Memory B cell (primary cell): ENCODE data around the gene PCDHA8.
"Not testable (repeated sequence)": the region's sequence is repeated elsewhere in the genome, so short reads cannot be mapped to it uniquely, and the experiment has no call there.

Experiments
- ATAC-seq: fragments of 150-1000 bp; cut with Tn5 transposase; 2 replicates; pipeline ENCODE4 v1.10.0; 2021; ENCODE audit warnings: low read depth, mild to moderate bottlenecking, moderate library complexity
- DNase-seq, 2 donors: peaks; one replicate each; pipeline ENCODE4 v3.0.0; 2022; ENCODE audit warnings: low spot score in 2 of 2
- H3K27ac Mint-ChIP-seq: one replicate; pipeline ENCODE4 v1.8.0; 2022; ENCODE audit warnings: mild to moderate bottlenecking, moderate library complexity, mixed read lengths
- H3K27me3 Mint-ChIP-seq: one replicate; pipeline ENCODE4 v1.8.0; 2022; ENCODE audit warnings: mixed read lengths
- H3K36me3 Mint-ChIP-seq: one replicate; pipeline ENCODE4 v1.8.0; 2022; ENCODE audit warnings: mild to moderate bottlenecking, mixed read lengths
- H3K4me1 Mint-ChIP-seq: one replicate; pipeline ENCODE4 v1.8.0; 2022; ENCODE audit warnings: mixed read lengths
- H3K4me3 Mint-ChIP-seq: one replicate; pipeline ENCODE4 v1.8.0; 2022; ENCODE audit warnings: mild to moderate bottlenecking, moderate library complexity, mixed read lengths
- H3K9me3 Mint-ChIP-seq: one replicate; pipeline ENCODE4 v1.8.0; 2022; ENCODE audit warnings: mixed read lengths

The PCDHA8 gene

DNA sequence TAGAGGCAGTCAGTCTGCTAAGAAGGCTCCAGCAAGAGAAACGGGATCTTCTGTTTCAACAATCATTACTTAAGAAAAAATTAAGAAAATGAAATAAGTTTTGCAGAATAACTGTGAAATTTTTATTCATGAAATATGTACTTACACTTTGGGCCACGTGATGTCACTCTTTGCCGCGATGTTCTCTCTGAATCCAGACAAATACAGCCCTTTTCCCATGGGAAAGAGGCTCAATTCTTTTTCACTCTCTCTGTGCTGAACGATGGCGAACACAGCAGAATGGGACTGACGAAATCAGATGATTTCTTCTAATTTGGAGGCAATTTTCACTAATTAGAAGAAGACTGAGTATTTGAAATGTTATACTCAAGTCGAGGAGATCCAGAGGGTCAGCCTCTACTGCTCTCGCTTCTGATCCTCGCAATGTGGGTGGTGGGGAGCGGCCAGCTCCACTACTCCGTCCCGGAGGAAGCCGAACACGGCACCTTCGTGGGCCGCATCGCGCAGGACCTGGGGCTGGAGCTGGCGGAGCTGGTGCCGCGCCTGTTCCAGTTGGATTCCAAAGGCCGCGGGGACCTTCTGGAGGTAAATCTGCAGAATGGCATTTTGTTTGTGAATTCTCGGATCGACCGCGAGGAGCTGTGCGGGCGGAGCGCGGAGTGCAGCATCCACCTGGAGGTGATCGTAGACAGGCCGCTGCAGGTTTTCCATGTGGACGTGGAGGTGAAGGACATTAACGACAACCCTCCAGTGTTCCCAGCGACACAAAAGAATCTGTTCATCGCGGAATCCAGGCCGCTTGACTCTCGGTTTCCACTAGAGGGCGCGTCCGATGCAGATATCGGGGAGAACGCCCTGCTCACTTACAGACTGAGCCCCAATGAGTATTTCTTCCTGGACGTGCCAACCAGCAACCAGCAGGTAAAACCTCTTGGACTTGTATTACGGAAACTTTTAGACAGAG lies 7.4 kb downstream of the PCDHA8 start, which contains the start of gene PCDHA9:
PCDHA9 (plus strand) TSS at position 244 of the 964 bp plus-strand sequence; CDS start at position 358, 114 bp downstream.
- not testable (repeated sequence) for ATAC-seq, H3K4me3 Mint-ChIP-seq, H3K27ac Mint-ChIP-seq, DNase-seq, H3K36me3 Mint-ChIP-seq, H3K9me3 Mint-ChIP-seq, H3K27me3 Mint-ChIP-seq, H3K4me1 Mint-ChIP-seq

DNA sequence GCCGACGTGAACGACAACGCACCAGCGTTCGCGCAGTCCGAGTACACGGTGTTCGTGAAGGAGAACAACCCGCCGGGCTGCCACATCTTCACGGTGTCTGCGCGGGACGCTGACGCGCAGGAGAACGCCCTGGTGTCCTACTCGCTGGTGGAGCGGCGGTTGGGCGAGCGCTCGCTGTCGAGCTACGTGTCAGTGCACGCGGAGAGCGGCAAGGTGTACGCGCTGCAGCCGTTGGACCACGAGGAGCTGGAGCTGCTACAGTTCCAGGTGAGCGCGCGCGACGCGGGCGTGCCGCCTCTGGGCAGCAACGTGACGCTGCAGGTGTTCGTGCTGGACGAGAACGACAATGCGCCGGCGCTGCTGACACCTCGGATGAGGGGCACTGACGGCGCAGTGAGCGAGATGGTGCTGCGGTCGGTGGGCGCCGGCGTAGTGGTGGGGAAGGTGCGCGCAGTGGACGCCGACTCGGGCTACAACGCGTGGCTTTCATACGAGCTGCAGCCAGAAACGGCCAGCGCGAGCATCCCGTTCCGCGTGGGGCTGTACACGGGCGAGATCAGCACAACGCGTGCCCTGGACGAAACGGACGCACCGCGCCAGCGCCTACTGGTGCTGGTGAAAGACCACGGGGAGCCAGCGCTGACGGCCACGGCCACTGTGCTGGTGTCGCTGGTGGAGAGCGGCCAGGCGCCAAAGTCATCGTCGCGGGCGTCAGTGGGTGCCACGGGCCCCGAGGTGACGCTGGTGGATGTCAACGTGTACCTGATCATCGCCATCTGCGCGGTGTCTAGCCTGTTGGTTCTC lies 9.0 kb downstream of the PCDHA8 start:
- not testable (repeated sequence) for H3K4me3 Mint-ChIP-seq, H3K4me1 Mint-ChIP-seq, H3K27ac Mint-ChIP-seq, H3K36me3 Mint-ChIP-seq, ATAC-seq, H3K9me3 Mint-ChIP-seq, H3K27me3 Mint-ChIP-seq, DNase-seq

DNA sequence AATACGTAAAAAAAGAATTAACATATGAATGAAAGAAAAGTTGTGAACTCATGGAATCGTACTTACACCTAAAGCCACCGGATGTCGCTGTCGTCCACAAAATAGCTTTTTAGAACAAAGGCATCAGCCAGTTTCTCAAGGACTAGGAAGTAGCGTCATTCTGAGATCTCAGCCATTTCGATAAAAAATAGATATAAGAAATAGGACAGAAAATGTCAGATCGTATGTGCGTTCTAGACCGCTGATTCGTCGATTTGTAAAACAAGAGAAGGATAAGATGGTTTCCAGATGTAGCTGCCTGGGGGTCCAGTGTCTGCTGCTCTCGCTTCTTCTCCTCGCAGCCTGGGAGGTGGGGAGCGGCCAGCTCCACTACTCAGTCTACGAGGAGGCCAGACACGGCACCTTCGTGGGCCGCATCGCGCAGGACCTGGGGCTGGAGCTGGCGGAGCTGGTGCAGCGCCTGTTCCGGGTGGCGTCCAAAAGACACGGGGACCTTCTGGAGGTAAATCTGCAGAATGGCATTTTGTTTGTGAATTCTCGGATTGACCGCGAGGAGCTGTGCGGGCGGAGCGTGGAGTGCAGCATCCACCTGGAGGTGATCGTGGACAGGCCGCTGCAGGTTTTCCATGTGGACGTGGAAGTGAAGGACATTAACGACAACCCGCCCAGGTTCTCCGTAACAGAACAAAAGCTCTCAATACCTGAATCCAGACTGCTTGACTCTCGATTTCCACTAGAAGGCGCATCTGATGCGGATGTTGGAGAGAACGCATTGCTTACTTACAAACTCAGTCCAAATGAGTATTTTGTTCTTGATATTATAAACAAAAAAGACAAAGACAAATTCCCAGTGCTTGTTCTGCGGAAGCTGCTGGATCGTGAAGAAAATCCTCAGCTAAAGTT lies 15.0 kb downstream of the PCDHA8 start, which contains the start of gene PCDHA10:
PCDHA10 (plus strand) TSS at position 126 of the 903 bp plus-strand sequence; CDS start at position 278, 152 bp downstream.
- peaks cover 2% of the 10 kb centered on the region for H3K36me3 Mint-ChIP-seq
- DNase-seq (no peak), ATAC-seq (no peak)
- H3K27ac Mint-ChIP-seq = no peak within 1 kb of the TSS
- H3K4me1 Mint-ChIP-seq = no peaks in the 10 kb centered on the region
- H3K9me3 Mint-ChIP-seq = no peaks in the 10 kb centered on the region
- no peaks in the 10 kb centered on the region for H3K27me3 Mint-ChIP-seq
- H3K4me3 Mint-ChIP-seq = no peak within 1 kb of the TSS

DNA sequence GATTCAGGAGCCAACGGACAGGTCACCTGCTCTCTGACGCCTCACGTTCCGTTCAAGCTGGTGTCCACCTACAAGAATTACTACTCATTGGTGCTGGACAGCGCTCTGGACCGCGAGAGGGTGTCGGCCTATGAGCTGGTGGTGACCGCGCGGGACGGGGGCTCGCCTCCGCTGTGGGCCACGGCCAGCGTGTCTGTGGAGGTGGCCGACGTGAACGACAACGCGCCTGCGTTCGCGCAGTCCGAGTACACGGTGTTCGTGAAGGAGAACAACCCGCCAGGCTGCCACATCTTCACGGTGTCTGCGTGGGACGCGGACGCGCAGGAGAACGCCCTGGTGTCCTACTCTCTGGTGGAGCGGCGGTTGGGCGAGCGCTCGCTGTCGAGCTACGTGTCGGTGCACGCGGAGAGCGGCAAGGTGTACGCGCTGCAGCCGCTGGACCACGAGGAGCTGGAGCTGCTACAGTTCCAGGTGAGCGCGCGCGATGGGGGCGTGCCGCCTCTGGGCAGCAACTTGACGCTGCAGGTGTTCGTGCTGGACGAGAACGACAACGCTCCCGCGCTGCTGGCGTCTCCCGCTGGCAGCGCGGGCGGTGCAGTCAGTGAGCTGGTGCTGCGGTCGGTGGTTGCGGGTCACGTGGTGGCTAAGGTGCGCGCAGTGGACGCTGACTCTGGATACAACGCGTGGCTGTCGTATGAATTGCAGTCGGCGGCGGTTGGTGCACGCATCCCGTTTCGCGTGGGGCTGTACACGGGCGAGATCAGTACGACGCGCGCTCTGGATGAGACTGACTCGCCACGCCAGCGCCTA lies 16.4 kb downstream of the PCDHA8 start:
- Mint-ChIP-seq H3K36me3 (peaks cover 2% of the 10 kb centered on the region), H3K27ac (no peak overlapping the region), H3K4me3 (no peak overlapping the region), H3K4me1 (no peaks in the 10 kb centered on the region), H3K27me3 (no peaks in the 10 kb centered on the region), H3K9me3 (no peaks in the 10 kb centered on the region)
- ATAC-seq (no peak), DNase-seq (no peak)

DNA sequence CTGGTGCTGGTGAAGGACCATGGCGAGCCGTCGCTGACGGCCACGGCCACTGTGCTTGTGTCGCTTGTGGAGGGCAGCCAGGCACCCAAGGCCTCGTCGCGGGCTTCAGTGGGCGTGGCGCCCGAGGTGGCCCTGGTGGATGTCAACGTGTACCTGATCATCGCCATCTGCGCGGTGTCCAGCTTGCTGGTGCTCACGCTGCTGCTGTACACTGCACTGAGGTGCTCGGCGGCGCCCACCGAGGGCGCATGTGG lies 16.9 kb downstream of the PCDHA8 start:
- Mint-ChIP-seq H3K4me1 (no peaks in the 10 kb centered on the region), H3K36me3 (peaks cover 2% of the 10 kb centered on the region), H3K9me3 (no peaks in the 10 kb centered on the region), H3K4me3 (no peak overlapping the region), H3K27me3 (no peaks in the 10 kb centered on the region), H3K27ac (no peak overlapping the region)
- ATAC-seq (no peak), DNase-seq (no peak)

DNA sequence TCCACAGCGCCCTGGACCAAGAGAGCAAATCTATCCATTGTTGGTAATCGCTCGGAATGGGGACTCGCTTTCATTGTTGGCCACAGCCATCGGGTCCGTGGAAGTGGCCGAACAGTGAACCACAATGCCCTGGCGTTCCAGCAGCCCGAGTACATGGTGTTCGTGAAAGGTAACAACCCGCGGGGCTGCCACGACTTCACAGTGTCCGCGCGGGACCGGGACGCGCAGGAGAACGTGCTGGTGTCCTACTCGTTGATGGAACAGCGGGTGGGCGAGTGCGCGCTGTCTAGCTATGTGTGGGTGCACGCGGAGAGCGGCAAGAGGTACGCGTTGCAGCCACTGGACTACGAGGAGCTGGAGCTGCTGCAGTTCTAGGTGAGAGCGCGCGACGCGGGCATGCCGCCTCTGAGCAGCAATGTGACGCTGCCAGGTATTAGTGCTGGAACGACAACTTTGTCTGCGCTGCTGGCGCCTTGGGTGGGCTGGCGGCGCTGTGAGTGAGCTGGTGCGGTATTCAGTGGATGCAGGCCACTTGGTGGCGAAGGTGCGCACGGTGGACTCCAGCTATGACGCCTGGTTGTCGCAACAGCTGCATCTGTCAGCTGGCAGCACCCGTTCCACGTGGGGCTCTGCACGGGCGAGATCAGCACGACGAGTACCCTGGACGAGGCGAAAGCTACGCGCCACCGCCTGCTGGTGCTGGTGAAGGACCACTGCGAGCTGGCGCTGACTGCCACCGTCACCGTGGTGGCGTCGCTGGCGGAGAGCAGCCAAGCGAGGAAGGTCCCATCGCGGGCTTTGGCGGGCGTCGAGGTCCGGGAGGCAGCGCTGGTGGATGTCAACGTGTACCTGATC lies 21.7 kb downstream of the PCDHA8 start:
- no peaks in the 10 kb centered on the region for H3K27me3 Mint-ChIP-seq
- H3K4me1 Mint-ChIP-seq = no peaks in the 10 kb centered on the region
- DNase-seq (no peak), ATAC-seq (no peak)
- no peaks in the 10 kb centered on the region for H3K36me3 Mint-ChIP-seq
- no peak overlapping the region for H3K27ac Mint-ChIP-seq
- H3K9me3 Mint-ChIP-seq = no peaks in the 10 kb centered on the region
- H3K4me3 Mint-ChIP-seq = no peak overlapping the region

DNA sequence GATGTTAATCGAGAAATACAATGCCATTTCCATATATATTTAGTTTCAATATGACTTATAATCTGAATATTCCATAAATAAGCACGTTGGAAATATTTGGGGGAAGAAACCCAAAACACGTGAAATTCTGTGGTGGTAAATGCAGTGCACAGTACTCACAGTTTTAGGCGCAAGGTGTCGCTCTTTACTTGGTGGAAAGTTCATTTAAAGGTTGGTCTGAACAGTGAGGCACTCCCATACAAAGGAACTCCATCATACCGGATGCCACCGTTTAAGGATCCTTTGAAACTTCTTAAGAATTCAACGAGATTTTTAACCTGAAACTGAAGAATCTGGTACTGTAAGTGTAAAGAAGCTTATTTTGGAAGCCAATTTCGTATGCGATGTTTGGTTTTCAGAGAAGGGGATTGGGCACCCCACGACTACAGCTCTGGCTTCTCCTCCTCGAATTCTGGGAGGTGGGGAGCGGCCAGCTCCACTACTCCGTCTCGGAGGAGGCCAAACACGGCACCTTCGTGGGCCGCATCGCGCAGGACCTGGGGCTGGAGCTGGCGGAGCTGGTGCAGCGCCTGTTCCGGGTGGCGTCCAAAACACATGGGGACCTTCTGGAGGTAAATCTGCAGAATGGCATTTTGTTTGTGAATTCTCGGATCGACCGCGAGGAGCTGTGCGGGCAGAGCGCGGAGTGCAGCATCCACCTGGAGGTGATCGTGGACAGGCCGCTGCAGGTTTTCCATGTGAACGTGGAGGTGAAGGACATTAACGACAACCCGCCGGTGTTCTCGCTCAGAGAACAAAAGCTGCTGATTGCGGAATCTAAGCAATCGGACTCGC lies 28.0 kb downstream of the PCDHA8 start, which contains the start of gene PCDHA11:
PCDHA11 (plus strand) TSS at position 237 of the 834 bp plus-strand sequence; CDS start at position 384, 147 bp downstream.
- Mint-ChIP-seq H3K9me3 (peaks cover 2% of the 10 kb centered on the region), H3K27me3 (peaks cover 3% of the 10 kb centered on the region), H3K4me3 (no peak within 1 kb of the TSS), H3K36me3 (no peaks in the 10 kb centered on the region), H3K27ac (no peak within 1 kb of the TSS), H3K4me1 (no peaks in the 10 kb centered on the region)
- ATAC-seq = no peak
- no peak for DNase-seq

DNA sequence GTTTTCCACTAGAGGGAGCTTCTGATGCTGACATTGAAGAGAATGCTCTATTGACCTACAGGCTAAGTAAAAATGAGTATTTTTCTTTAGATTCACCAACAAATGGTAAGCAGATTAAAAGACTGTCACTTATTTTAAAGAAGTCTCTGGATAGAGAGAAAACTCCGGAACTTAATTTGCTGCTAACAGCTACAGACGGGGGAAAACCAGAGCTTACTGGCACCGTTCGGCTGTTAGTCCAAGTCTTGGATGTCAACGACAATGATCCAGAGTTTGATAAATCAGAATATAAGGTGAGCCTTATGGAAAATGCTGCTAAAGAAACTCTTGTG lies 28.5 kb downstream of the PCDHA8 start:
- no peak overlapping the region for H3K4me3 Mint-ChIP-seq
- ATAC-seq (no peak), DNase-seq (no peak)
- H3K9me3 Mint-ChIP-seq = peaks cover 2% of the 10 kb centered on the region
- no peaks in the 10 kb centered on the region for H3K36me3 Mint-ChIP-seq
- H3K27me3 Mint-ChIP-seq = peaks cover 6% of the 10 kb centered on the region
- H3K4me1 Mint-ChIP-seq = no peaks in the 10 kb centered on the region
- H3K27ac Mint-ChIP-seq = no peak overlapping the region

DNA sequence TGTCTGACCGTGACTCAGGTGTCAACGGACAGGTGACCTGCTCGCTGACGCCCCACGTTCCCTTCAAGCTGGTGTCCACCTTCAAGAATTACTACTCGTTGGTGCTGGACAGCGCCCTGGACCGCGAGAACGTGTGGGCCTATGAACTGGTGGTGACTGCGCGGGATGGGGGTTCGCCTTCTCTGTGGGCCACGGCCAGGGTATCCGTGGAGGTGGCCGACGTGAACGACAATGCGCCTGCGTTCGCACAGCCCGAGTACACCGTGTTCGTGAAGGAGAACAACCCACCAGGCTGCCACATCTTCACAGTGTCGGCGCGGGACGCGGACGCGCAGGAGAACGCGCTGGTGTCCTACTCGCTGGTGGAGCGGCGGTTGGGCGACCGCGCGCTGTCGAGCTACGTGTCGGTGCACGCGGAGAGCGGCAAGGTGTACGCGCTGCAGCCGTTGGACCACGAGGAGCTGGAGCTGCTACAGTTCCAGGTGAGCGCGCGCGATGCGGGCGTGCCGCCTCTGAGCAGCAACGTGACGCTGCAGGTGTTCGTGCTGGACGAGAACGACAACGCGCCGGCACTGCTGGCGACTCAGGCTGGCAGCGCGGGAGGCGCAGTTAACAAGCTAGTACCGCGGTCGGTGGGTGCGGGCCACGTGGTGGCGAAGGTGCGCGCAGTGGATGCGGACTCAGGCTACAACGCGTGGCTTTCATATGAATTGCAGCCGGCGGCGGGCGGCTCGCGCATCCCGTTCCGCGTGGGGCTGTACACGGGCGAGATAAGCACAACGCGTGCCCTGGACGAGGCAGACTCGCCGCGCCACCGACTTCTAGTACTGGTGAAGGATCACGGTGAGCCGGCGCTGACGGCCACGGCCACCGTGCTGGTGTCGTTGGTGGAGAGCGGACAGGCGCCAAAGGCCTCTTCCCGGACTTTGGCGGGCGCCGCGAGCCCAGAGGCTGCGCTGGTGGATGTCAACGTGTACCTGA lies 29.5 kb downstream of the PCDHA8 start:
- Mint-ChIP-seq H3K36me3 (no peaks in the 10 kb centered on the region), H3K4me3 (no peak overlapping the region), H3K27me3 (peaks cover 6% of the 10 kb centered on the region), H3K27ac (no peak overlapping the region), H3K9me3 (peaks cover 2% of the 10 kb centered on the region), H3K4me1 (no peaks in the 10 kb centered on the region)
- DNase-seq = no peak
- ATAC-seq = no peak

DNA sequence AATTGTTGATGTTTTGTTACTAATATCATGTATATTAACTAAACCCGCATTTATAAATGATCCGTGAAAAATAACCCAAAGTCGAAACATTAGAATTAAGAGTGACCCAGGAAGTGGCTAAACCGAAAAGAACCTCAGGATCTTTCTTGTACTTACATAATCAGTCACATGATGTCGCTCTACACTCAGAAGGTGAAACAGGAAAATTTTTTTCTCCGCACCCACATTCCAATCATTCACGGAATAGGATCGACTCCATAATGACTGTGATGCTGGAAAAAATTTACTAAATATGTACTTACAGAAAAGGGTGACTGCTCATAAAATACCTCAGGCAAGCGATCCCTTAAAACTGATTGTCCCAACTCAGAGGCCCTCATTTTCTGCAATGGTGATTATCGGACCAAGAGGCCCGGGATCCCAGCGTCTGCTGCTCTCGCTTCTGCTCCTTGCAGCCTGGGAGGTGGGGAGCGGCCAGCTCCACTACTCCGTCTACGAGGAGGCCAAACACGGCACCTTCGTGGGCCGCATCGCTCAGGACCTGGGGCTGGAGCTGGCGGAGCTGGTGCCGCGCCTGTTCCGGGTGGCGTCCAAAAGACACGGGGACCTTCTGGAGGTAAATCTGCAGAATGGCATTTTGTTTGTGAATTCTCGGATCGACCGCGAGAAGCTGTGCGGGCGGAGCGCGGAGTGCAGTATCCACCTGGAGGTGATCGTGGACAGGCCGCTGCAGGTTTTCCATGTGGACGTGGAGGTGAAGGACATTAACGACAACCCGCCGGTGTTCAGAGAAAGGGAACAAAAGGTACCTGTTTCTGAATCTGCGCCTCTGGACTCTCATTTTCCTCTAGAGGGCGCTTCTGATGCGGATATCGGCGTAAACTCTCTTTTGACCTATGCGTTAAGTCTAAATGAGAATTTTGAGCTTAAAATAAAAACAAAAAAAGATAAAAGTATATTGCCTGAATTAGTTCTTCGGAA lies 34.4 kb downstream of the PCDHA8 start, which contains the start of gene PCDHA12:
PCDHA12 (plus strand) TSS at position 224 of the 981 bp plus-strand sequence; CDS start at position 389, 165 bp downstream.
- DNase-seq (no peak), ATAC-seq (no peak)
- Mint-ChIP-seq H3K9me3 (peaks cover 4% of the 10 kb centered on the region), H3K27ac (no peak within 1 kb of the TSS), H3K36me3 (no peaks in the 10 kb centered on the region), H3K4me1 (no peaks in the 10 kb centered on the region), H3K27me3 (peaks cover 10% of the 10 kb centered on the region), H3K4me3 (no peak within 1 kb of the TSS)
